Measurements from ENCODE around the gene MTFMT.
A peak's percentile ranks its signal among the peaks of the same experiment; 100 is the strongest.
"Not testable (repeated sequence)": the region's sequence is repeated elsewhere in the genome, so short reads cannot be mapped to it uniquely, and the experiment has no call there.

The MTFMT gene

DNA sequence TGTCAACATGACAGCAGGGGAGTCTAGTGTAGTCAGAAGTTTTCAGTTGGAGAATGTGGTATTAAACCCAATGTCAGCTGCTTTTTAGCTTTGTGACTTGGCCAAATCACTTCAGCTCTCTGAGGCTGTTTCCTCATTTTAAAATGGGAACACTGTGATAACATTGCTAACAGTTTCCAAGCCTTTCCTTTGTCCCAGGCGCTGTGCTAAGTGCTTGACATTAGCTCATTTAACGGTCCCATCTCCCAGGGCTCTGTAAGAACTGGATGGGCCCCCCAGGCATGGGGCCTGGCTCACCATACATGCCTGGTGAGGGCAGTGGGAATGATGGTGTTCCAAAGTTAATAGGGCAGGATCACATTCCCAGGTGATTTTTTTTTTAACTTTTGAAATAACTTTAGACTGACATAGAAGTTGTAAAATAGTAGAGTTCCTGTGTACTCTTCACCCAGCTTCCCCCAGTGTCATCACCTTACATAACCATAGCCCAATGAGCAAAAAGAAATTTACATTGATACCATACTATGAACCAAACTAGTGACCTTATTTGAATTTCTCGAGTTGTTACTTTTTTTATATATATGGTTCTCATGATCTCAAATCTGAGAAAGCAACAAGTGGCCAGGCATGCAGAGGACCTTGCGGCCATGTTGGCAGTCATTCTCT, 30.6 kb upstream of the MTFMT start:
- DNase-seq = no peak

DNA sequence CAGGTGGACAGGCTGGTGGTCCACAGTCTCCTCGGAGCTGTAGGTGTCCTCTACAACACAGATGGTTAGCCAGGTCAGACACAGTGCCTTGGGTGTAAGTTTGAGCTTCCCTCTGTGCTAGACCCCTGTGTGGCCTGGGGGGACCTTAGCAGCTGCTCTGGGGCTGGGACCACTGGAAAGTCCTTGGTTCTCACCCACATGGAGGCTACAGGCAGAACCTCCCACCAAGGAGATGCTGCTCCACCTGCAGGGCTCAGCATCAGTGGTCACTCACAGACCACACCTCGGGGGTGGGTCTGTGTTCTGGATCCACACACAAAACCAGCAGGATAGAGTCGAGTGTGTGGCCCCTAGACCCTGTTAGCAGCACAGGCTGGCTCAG, 29.9 kb upstream of the MTFMT start:
- no peak for DNase-seq

DNA sequence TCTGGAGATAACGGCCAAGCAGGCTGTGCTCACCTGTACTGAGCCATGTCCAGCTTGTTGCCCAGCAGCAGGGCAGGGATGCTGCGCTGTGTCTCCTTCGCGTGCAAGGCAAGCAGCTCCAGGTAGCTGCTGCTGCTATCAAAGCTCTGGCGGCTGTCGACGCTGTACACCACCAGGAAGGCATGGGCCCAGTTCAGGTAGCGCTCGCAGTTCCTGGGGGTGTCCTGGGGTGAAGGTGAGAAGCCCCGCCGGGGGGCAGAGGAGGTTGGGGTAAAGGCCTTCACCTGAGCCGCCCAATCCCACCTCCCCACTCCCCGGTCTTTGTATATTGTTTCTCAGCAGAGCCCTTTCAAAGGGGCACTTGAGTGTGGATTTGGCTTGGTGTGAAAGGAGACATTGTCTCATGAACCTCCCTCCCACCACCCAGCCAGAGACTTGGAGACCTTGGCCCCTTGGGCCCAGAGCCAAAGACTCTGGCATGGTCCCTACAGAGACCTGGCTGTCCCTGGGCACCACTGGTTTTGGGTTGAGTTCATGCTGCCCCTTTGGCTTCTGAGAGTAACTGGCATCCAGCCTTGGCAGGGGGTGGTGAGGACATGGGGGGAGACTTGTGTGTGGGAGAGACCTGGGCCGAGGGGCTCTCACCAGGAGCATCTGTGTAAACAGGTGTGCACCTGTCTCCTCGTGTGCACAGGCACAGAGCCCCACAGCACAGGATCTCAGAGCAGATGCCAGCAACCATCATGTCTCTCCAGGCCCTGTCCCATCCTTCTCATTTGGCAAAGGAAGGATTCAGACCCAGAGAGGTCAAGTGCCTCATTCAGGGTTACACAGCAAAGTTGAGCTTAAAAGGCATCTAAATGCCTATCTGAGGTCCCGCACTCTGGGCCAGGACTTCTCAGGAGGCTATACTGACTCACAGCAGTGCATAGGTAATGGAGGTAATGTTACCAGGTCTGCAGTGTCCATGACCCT, 29.2 kb upstream of the MTFMT start:
- no peak for DNase-seq

DNA sequence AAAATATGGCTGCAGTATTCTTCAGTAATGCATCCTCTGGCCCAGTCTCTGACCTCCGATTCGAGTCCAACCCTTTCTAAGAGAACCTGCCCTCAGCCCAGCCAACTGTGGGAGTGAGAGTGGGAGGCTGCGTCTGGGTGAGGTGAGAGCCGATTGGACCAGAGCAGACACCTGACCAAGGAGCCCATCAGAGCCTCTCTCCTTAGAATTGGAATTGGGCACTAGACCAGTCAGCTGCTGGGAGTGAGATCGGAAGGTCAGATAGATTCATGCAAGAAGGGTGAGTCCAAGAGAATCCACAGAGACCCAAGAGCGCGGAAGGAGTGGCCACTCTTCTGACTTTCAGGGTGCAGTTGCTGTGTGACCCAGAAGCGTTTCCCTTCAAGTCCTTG, 28.1 kb upstream of the MTFMT start:
- no peak for DNase-seq

DNA sequence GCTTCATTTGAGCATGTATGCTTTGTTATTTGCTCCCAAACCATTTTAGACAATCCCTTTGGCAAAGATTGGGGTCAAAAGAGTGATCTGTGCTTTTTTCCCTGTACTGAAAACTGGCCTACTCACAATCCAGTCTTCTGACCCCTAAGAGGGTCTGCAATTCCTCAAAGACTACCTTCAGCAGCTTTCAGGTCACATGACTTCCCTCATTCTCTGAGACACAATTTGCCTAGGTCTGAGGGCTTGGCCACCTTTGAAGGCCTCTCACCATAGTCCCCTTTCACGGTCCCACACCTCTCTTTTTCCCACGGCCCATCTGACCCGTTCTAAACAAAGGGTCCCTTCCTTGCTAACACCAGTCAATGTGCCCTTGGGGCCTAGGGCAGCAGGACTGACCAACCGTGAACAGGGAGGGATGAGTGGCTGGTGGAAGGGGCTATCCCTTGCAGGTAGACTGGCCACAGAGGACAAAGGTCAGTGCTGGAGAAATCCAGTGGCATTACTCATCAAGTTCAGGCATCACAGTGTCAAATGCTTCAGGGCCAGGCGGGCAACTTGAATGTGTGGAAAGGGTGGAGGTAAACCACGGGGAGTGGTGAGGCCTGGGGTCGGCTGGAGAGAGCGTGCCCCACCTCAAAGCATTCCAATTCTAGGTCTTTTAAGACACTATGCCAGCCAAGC, 27.6 kb upstream of the MTFMT start:
- DNase-seq = no peak

DNA sequence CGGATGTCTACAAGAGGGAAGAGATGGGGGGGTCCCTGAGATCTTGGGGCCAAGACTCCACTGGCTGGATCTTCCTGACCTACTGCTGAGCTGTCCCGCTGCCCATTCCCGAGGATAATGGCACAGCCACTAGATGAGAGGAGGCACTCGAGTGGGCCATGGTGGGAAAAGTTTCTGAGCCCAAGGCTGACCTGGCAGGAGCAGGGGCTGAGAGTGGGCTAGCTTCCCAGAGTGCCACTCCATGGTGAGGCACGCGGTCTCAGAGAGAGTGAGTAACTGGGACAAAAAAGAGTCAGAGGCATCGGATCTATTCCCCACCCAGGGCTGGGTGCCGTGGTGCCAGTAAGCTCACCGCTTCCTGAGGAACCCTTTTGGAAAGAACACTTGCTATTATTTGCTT, 26.7 kb upstream of the MTFMT start:
- no peak for DNase-seq

DNA sequence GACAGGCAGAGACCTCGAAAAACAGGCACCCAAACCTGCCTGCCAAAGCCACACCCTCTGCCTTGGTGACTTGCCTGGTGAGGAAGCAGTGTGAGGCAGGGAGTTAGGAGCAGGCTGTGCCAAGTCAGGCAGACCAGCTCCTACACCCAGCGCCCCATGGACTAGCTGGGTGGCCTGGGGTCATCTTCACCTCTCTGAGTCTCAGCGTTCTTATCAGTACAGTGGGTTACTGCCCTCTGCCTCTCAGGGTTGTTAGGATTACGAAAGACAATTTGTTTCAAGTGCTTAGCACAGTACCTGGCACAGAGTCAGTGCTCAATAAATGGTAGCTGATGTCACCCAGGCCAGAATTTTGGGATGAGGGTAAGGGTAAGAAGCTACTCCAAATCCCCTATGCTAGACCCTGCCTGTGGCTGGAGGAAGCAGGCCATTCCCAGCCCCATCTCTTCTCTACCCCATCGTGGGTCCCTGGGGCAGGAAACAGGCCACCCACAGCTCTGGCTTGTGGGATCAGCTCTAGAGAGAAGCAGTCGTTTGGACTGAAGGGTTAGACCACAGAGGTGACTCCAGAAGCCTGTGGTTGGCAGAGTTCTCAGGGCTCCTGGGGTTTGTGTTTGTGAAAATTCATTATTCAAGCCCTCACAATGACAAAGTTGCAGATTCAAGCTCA, 25.9 kb upstream of the MTFMT start:
- DNase-seq = no peak

DNA sequence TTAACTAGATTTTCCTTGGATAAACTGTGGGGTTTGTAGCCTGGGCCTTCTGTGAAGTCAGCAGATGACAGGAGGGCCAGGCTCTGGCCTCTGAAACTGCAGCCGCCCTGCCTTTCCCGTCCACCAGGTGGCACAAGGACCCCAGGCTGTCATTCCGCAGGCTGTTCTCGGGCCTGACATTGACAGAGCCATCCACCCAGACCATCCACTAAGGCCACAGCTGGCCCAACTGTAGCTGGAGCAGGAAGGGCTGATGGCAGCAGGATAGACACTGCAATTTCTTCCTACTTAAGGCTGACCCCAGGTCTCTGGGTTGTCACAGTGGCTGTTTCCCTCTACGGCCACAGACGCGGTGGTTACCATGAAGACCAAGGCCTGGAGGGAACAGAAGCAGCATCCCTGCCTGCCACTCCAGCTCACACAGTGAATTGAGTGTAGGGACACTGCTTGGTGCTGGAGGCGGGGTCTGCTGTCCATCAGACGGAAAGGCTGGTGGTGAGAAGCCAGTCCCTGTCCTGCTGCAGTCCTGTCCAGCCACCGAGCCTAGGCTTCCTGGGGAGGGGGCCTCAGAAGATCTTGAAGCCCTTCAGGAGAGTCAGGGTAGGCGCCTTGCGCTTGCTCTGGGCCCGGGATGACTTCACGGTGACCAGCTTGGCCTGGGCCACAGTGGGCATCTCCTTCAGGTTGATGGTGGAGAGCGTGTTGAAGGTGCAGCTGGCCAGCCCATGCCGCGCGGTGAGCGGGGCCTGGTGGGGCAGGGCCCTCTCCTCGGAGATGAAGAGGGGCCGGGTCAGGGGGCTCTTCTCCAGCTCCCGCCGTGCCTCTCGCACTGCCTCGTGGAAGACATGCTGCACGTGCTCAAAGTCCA, 25.1 kb upstream of the MTFMT start:
- DNase-seq = peak; percentile 12

DNA sequence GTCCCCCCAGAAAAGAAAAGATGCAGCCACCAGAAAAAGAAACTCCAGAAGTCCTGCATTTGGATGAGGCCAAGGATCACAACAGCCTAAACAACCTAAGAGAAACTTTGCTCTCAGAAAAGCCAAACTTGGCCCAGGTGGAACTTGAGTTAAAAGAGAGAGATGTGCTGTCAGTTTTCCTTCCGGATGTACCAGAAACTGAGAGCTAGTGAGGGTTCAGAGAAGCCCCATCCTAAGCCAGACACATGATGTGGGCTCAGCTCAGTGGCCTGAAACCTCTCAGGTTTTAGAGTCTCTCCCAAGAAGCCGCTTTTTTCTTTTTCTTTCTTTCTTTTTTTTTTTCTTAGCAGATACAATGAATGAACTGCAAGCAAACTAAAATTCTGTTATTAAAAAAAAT, 23.5 kb upstream of the MTFMT start:
- DNase-seq = no peak

DNA sequence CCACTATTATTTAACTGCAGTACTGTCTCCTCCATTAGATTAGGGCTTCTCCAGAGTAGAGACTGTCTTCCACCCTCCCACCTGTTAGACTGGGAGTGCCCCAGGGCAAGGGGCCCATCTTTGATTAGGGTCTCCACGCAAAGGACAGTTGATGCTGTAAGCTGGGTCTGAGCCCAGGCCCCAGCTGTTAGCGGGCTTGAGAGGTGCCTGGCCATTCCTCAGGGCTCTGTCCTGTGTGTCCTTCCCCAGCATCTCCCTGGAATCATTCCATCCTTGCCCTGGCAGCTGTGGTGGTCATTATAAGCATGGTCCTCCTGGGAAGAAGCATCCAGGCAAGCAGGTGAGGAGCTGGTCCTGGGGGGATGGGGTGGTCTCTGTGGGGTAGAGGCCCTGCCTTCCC, 21.8 kb upstream of the MTFMT start:
- no peak for DNase-seq

DNA sequence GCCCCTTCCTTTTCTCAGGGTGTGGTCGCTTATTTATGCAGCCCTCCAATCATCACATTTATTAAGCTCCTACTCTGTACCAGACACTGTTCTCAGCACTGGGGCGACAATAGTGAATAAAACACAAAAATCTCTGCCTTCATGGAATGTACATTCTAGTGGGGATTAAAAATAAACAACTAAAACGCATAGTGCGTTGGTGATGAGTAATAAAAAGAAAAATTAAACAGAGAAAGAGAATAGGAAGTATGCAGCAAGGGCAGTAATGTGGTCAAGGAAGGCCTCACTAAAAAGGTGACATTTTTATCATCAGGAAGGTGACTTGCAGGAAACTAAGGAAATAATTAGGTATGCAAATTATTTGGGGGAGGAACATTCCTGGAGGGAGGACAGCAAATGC, 20.8 kb upstream of the MTFMT start:
- DNase-seq = no peak

DNA sequence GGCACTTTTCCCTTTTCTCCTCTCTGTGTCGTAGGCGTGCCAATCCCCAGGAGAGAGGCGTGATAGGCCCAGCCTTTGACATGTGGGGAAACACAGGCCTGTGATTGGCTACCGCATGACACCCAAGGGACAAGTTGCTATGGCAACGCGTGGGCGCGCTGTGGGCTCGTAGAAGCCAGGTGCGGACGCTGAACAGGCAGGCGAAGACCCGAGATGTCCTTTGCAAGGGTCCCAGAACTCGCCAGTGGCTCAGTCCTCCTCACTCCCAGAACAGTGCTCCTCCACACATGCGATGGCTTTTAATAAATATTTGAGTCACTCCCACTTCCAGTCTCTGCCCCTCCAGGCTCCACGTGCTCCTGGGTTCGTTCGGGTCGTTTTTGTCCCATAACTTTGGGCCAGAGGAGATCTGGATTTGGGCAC, 20.0 kb upstream of the MTFMT start:
- peak; percentile 89 for DNase-seq

DNA sequence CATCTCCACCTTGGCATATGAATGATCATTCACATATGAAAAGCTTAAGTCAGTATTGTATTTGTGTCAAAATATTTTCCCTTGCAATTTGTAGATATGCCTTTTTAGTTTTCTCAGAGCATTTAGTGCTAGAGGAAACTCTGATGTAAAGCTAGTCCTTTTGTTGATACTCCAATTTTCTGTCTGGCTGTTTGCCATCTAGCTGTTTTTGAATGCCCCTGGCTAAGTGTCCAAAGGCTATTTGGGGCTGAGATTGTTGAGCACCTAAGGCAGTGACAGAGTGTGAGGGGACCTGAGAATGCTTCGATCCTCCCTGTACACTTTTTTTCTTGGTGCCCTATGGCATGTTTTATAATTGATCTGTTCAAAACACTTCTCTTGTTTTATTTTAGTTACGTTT, 18.8 kb upstream of the MTFMT start:
- peak; percentile 10 for DNase-seq

DNA sequence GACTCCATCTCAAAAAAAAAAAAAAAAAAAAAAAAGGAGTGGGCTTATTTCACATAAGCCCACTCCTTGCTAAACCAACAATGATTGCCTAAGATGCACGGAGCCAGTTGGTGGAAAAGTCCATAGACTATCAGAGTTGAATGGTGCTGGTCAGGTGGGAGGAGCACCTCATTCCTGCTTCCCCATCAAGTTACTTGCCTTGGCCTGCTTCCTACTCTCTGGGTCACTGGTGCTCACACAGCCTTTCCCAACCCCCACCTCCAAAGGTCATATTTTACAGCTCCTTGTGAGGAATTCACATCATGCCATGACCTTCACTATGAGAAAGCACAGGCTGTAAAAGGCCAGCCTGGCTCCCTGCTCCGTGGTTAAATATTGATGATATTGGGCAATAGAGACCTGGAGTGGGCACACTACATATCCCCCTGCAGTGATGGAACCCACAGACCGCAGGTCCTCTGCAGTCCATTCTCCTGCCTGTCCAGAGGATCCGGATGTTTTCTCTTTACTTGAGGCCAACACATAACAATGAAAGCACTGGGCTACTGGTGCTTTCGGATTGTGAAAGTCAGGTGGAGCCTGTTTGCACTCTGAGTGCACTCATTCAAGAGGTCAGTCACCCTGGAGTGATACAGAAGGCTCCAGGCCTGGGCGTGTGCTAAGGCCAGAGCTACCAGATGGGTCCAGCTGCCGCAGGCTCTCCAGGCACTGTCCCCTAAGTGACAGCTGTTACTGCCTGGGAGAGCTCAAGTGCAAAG, 15.5 kb upstream of the MTFMT start, which contains the start of gene SLC51B:
Gene SLC51B, plus strand, starts transcription at position 664 of the 758 bp plus-strand sequence. CDS start 4,618 bp downstream, outside the sequence.
- no peak for DNase-seq

DNA sequence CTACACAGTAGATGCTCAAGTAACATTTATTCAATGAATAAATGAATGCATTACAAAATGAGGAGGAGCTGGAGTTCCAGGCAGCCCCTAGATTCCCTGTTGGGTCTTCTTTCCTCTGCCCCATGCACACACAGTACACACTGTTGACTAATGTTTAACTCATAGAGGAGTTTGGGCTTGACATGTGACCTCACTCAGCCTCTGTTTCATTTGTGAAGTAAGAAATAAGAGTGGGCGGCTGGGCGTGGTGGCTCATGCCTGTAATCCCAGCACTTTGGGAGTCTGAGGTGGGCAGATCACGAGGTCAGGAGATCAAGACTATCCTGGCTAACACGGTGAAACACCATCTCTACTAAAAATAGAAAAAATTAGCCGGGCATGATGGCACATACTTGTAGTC, 14.8 kb upstream of the MTFMT start:
- DNase-seq = not testable (repeated sequence)

DNA sequence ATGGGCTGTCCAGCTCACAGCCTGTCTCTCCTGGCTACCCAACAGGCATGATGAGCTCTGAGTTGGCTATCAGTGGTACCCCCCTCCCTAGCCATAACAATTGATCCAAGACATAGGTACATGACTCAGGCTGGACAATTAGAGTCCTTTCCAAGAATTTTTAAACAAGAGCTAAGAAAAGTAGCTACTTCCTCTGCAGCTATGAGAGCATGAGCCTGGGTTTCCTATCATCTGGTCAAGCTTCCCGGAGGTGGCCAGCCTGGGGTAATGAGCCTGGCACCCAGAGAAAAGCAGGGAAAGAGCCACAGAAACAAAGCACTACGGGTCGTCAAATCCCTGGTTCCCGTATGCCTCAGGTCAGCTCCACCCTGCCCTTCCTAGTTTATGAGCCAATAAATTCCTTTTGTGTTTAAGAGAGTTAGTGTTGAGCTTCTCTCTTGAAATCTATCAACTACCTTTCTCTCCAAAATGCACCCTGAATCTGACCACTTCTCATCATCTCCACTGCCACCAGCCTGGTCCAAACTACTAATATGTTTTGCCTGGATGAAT, 13.4 kb upstream of the MTFMT start:
- no peak for DNase-seq

DNA sequence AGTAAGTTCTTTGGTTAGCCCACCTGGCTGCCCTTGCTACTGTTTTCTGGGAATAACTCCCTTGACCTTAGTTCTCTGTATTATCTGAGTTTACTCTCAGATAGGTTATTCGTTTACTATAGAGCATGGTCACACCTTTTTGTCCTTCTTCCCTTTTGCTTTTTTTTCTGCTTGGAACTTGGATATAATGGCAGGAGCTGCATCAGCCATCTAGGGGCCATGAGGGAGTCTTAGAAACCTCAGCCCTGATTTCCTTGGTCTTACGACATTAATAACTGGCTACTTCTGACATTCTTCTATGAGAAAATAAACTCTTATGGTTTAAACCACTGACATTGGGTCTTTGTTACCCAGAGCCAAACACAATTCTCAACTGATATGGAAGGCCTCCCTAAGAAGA, 12.3 kb upstream of the MTFMT start:
- DNase-seq = no peak

DNA sequence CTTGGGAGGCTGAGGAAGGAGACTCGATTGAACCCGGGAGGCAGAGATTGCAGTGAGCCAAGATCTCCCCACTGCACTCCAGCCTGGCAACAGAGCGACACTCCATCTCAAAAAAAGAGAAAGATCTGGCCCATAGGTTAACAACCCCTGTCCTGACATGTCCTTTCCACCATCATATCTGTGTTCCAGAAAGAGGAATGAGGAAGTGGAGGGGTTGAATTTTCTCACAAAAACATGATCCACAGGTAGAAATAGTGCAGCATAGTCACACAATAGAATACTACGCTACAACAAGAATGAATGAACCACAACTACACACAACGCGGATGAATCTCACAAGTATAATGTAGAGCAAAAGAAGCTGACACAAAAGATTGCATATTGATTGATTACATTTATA, 11.0 kb upstream of the MTFMT start:
- DNase-seq = no peak

DNA sequence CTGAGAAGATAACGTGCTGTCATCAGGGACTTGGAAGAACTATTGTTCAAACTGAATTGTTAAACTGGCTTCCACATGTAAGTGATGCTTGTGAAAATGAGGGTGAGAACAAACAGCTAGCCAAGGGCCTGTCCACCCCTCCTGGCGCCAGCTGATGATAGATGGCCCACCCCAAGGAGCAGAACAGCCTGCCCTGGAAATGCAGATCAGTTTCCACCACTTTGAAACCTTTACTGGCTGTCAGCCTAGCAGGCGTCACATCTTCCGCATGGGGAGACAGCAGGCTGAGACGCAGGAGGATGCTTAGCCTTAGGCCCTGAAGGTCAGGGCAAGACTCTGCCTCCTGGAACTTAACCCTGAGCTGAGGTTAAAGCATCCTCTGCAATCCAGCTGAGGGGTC, 9.4 kb upstream of the MTFMT start:
- DNase-seq = no peak

DNA sequence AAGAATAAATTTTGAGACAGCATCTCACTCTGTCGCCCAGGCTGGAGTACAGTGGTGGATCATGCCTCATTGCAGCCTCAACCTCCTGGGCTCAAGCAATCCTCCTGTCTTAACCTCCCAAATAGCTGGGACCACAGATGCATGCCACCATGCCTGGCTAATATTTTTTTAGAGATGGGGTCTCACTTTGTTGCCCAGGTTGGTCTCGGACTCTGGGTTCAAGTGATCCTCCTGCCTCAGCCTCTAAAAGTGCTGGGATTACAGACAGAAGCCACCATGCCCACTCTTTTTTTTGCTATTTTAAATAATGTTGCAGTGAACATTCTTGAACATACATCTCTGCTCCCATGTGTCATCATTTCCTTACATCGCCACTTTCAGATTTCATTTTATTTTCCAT, 9.0 kb upstream of the MTFMT start:
- no peak for DNase-seq

DNA sequence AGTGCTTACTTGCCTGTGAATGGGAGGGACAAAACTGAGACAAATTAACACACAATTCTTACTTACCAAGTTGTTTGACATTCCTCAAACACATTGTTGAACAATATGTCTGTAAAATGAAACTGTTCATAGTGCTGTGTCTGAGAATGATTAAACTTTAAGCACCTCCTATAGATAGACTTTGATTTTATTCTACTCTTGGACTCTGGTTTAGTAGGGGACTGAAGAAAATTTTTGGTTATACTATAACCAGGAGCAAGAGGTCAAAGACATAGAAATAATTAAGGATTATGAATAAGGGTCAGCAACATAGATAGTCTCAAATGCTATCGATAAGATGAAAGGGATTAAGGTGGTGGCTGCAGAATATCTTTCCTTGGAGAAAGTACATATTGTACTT, 7.9 kb upstream of the MTFMT start:
- no peak for DNase-seq
